ENCODE data around the gene USP40. TPM values are rescaled to one million over a fixed set of nuclear protein-coding genes. Genes with fewer than 3 reads are reported as not detected.
A peak's percentile ranks its signal among the peaks of the same experiment; 100 is the strongest.

Gene USP40
- total and polyA plus RNA-seq, 7 experiments from 2014 or later = 3.9 to 24.3 (median 16.4) TPM

GRCh38 chr2:233468741-233469110, 97.9 kb downstream of the USP40 start:
- DNase-seq (no peak), ATAC-seq (no peak)
- peaks cover 8 to 92% (median 8%) of the 10 kb centered on the region in 3 experiments for H3K36me3 ChIP-seq (ENCODE audit: control insufficient read depth in 2 of 3, insufficient read depth in 3 of 3, low read length in 3 of 3)
- Mint-ChIP-seq H3K36me3 (peaks cover 11 to 83% (median 45%) of the 10 kb centered on the region in 5 donors), H3K27ac (peak overlapping the region in 2 of 9 donors; percentile 48 to 51), H3K4me1 (no peaks in the 10 kb centered on the region), H3K27me3 (no peaks in the 10 kb centered on the region), H3K4me3 (no peak overlapping the region), H3K9me3 (no peaks in the 10 kb centered on the region)
- intact Hi-C loops (cut with micrococcal nuclease) = no loop called here
- no peak overlapping the region for H3K27ac ChIP-seq (ENCODE audit: low read depth, low read length)
- H3K4me3 ChIP-seq (ENCODE audit: low read length) = no peak overlapping the region
- H3K4me1 ChIP-seq (ENCODE audit: control insufficient read depth in 2 of 2, insufficient read depth in 2 of 2, low read length in 2 of 2) = no peaks in the 10 kb centered on the region
- H3K27me3 ChIP-seq (ENCODE audit: control insufficient read depth in 2 of 2, insufficient read depth in 2 of 2, low read length in 2 of 2) = no peaks in the 10 kb centered on the region
- H3K9me3 ChIP-seq (ENCODE audit: control insufficient read depth in 2 of 3, low read length in 3 of 3) = no peaks in the 10 kb centered on the region
- CTCF ChIA-PET = no interaction called here
- POLR2A ChIA-PET = no interaction called here

DNA sequence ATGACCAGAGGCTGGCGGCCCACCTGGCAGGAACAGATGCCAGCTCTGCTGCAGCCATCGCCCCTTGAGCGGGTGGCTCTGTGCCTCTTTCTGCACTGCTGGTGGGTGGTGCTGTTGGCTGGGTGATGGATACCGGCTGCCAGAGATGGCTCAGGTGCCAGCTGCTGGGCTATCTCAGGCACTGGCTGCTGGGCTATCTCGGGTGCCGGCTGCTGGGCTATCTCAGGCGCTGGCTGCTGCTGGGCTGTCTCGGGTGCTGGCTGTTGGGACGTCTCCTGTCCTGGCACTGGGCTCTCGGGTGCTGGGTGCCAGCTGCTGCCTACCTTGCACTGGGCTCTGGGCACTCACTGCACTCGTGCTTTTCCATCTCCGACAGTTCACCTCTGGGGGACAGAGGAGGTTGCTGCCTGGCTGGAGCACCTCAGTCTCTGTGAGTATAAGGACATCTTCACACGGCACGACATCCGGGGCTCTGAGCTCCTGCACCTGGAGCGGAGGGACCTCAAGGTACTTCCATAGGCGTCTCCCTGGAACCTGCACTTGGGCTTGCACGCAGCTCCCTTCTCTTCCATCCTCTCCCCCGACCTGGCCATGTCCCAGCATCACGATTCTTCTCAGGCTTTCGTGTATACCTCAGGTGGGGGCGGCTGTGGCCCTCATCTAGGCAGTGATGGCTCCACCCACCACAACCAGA, 98.4 kb downstream of the USP40 start:
- Histone ChIP-seq H3K27ac (ENCODE audit: low read depth, low read length) (no peak overlapping the region), H3K9me3 (ENCODE audit: control insufficient read depth in 2 of 3, low read length in 3 of 3) (no peaks in the 10 kb centered on the region), H3K36me3 (ENCODE audit: control insufficient read depth in 2 of 3, insufficient read depth in 3 of 3, low read length in 3 of 3) (peaks cover 8 to 96% (median 12%) of the 10 kb centered on the region in 3 experiments), H3K4me3 (ENCODE audit: low read length) (no peak overlapping the region), H3K27me3 (ENCODE audit: control insufficient read depth in 2 of 2, insufficient read depth in 2 of 2, low read length in 2 of 2) (no peaks in the 10 kb centered on the region), H3K4me1 (ENCODE audit: control insufficient read depth in 2 of 2, insufficient read depth in 2 of 2, low read length in 2 of 2) (no peaks in the 10 kb centered on the region)
- intact Hi-C loops (cut with micrococcal nuclease) = no loop called here
- Mint-ChIP-seq H3K9me3 (no peaks in the 10 kb centered on the region), H3K4me3 (no peak overlapping the region), H3K27ac (peak overlapping the region in 4 of 9 donors; percentile 12 to 77 (median 44)), H3K27me3 (no peaks in the 10 kb centered on the region), H3K4me1 (no peaks in the 10 kb centered on the region), H3K36me3 (peaks cover 13 to 89% (median 50%) of the 10 kb centered on the region in 5 donors)
- ChIA-PET POLR2A (interaction anchor here (0.6 kb wide), 1 partner anchor 20 kb away, joined by 3 read pairs; no protein-coding TSS in a partner anchor), CTCF (no interaction called here)
- DNase-seq (no peak), ATAC-seq (no peak)

DNA sequence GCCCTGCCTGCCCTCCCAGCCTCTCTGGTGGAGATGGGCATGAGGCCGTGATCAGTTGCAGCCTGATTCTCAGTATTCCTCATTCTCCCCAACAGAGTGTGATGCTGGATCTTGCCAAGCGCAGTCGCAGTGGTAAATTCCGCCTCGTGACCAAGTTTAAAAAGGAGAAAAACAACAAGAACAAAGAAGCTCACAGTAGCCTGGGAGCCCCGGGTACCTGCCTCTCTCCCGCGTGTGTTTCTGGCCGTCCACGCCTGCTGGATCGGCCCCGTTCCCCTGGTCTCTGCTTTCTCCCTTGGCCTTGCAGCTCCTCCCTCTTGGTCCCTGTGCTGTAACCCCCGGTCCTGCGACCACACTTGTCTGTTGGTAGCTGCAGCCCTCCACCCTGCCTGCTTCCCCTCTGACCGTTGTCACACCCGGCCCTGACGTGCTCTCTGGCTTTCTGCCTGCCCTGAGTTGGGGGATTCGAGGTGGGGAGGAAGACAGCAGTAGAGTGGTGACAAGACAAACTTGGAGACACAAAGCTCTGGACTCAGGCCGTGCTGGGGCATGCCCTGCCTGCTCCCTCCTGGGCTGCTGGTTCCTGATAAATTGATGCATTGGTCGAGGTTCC, 99.5 kb downstream of the USP40 start:
- Histone ChIP-seq H3K4me3 (ENCODE audit: low read length) (no peak overlapping the region), H3K27me3 (ENCODE audit: control insufficient read depth in 2 of 2, insufficient read depth in 2 of 2, low read length in 2 of 2) (no peaks in the 10 kb centered on the region), H3K36me3 (ENCODE audit: control insufficient read depth in 2 of 3, insufficient read depth in 3 of 3, low read length in 3 of 3) (peaks cover 8 to 96% (median 21%) of the 10 kb centered on the region in 3 experiments), H3K27ac (ENCODE audit: low read depth, low read length) (no peak overlapping the region), H3K9me3 (ENCODE audit: control insufficient read depth in 2 of 3, low read length in 3 of 3) (no peaks in the 10 kb centered on the region), H3K4me1 (ENCODE audit: control insufficient read depth in 2 of 2, insufficient read depth in 2 of 2, low read length in 2 of 2) (no peaks in the 10 kb centered on the region)
- Mint-ChIP-seq H3K27me3 (no peaks in the 10 kb centered on the region), H3K27ac (peak overlapping the region in 2 of 9 donors; percentile 43 to 48), H3K4me3 (no peak overlapping the region), H3K9me3 (no peaks in the 10 kb centered on the region), H3K36me3 (peaks cover 16 to 87% (median 43%) of the 10 kb centered on the region in 5 donors), H3K4me1 (no peaks in the 10 kb centered on the region)
- DNase-seq = no peak
- ChIA-PET POLR2A (no interaction called here), CTCF (no interaction called here)
- intact Hi-C loops (cut with micrococcal nuclease) = no loop called here
- no peak for ATAC-seq

- ChIA-PET POLR2A (no interaction called here), CTCF (no interaction called here)
- H3K36me3 ChIP-seq (ENCODE audit: control insufficient read depth in 2 of 3, insufficient read depth in 3 of 3, low read length in 3 of 3) = peaks cover 8 to 95% (median 30%) of the 10 kb centered on the region in 3 experiments
- H3K4me1 ChIP-seq (ENCODE audit: control insufficient read depth in 2 of 2, insufficient read depth in 2 of 2, low read length in 2 of 2) = no peaks in the 10 kb centered on the region
- Mint-ChIP-seq H3K27me3 (no peaks in the 10 kb centered on the region), H3K36me3 (peaks cover 16 to 78% (median 36%) of the 10 kb centered on the region in 5 donors), H3K4me1 (no peaks in the 10 kb centered on the region), H3K27ac (no peak overlapping the region), H3K4me3 (no peak overlapping the region), H3K9me3 (no peaks in the 10 kb centered on the region)
- DNase-seq (no peak), ATAC-seq (no peak)
- H3K27ac ChIP-seq (ENCODE audit: low read depth, low read length) = no peak overlapping the region
- intact Hi-C loops (cut with micrococcal nuclease) = no loop called here
- H3K27me3 ChIP-seq (ENCODE audit: control insufficient read depth in 2 of 2, insufficient read depth in 2 of 2, low read length in 2 of 2) = no peaks in the 10 kb centered on the region
- H3K9me3 ChIP-seq (ENCODE audit: control insufficient read depth in 2 of 3, low read length in 3 of 3) = no peaks in the 10 kb centered on the region
- no peak overlapping the region for H3K4me3 ChIP-seq (ENCODE audit: low read length)
Observed at GRCh38 chr2:233464531-233465240, 101.9 kb downstream of the USP40 start.

DNA sequence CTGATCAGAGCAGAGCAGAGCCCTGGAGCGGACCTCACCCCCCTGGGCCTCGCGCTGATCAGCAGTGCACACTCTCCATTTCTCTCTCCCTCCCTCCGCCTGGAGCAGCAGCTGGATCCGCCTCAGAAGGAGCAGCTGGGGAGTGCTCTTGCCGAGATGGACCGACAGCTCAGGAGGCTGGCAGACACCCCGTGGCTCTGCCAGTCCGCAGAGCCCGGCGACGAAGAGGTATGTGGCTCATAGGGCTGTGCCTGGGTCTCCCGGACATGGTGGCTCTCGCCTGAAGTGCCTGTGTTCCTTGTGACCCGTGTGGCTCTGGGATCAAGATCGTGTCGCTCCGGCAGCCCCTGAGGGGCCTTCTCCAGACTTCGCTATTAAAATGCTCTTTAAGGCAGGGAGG, 102.5 kb downstream of the USP40 start:
- H3K27ac Mint-ChIP-seq = no peak overlapping the region
- peaks cover 15 to 78% (median 31%) of the 10 kb centered on the region in 5 donors for H3K36me3 Mint-ChIP-seq
- H3K4me3 Mint-ChIP-seq = no peak overlapping the region
- ChIA-PET CTCF (no interaction called here), POLR2A (no interaction called here)
- no peaks in the 10 kb centered on the region for H3K27me3 Mint-ChIP-seq
- H3K9me3 Mint-ChIP-seq = no peaks in the 10 kb centered on the region
- H3K9me3 ChIP-seq (ENCODE audit: control insufficient read depth in 2 of 3, low read length in 3 of 3) = no peaks in the 10 kb centered on the region
- H3K4me1 Mint-ChIP-seq = no peaks in the 10 kb centered on the region
- no peak overlapping the region for H3K27ac ChIP-seq (ENCODE audit: low read depth, low read length)
- intact Hi-C loops (cut with micrococcal nuclease) = no loop called here
- H3K27me3 ChIP-seq (ENCODE audit: control insufficient read depth in 2 of 2, insufficient read depth in 2 of 2, low read length in 2 of 2) = no peaks in the 10 kb centered on the region
- no peak overlapping the region for H3K4me3 ChIP-seq (ENCODE audit: low read length)
- no peak for DNase-seq
- no peak for ATAC-seq
- H3K4me1 ChIP-seq (ENCODE audit: control insufficient read depth in 2 of 2, insufficient read depth in 2 of 2, low read length in 2 of 2) = no peaks in the 10 kb centered on the region
- peaks cover 7 to 95% (median 29%) of the 10 kb centered on the region in 3 experiments for H3K36me3 ChIP-seq (ENCODE audit: control insufficient read depth in 2 of 3, insufficient read depth in 3 of 3, low read length in 3 of 3)

DNA sequence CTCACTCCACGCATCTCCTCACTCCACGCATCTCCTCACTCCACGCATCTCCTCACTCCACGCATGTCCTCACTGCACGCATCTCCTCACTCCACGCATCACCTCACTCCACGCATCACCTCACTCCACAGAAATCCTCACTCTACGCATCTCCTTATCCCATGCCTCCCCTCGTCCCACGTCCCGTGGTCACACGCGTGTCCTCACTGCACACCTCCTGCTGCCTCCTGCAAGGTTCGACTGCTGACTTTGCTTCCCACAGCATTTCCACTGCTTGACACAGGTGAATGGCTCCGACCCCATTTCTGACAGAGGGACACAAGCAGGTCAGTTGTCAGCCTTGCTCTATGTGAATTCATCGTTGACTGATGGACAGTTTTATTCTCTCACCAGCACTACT, 103.0 kb downstream of the USP40 start:
- Mint-ChIP-seq H3K4me1 (no peaks in the 10 kb centered on the region), H3K27me3 (no peaks in the 10 kb centered on the region), H3K36me3 (peaks cover 14 to 79% (median 29%) of the 10 kb centered on the region in 5 donors), H3K4me3 (no peak overlapping the region), H3K27ac (no peak overlapping the region), H3K9me3 (no peaks in the 10 kb centered on the region)
- CTCF ChIA-PET = no interaction called here
- no peaks in the 10 kb centered on the region for H3K27me3 ChIP-seq (ENCODE audit: control insufficient read depth in 2 of 2, insufficient read depth in 2 of 2, low read length in 2 of 2)
- H3K4me1 ChIP-seq (ENCODE audit: control insufficient read depth in 2 of 2, insufficient read depth in 2 of 2, low read length in 2 of 2) = no peaks in the 10 kb centered on the region
- DNase-seq (no peak), ATAC-seq (no peak)
- POLR2A ChIA-PET = no interaction called here
- no peaks in the 10 kb centered on the region for H3K9me3 ChIP-seq (ENCODE audit: control insufficient read depth in 2 of 3, low read length in 3 of 3)
- no peak overlapping the region for H3K27ac ChIP-seq (ENCODE audit: low read depth, low read length)
- intact Hi-C loops (cut with micrococcal nuclease) = no loop called here
- H3K36me3 ChIP-seq (ENCODE audit: control insufficient read depth in 2 of 3, insufficient read depth in 3 of 3, low read length in 3 of 3) = peaks cover 3 to 95% (median 25%) of the 10 kb centered on the region in 3 experiments
- no peak overlapping the region for H3K4me3 ChIP-seq (ENCODE audit: low read length)

Measured in naive thymus-derived CD4-positive, alpha-beta T cell (primary cell).